Measurements from ENCODE around the gene HOMER1. TPM values are rescaled to one million over a fixed set of nuclear protein-coding genes. Genes with fewer than 3 reads are reported as not detected.

The HOMER1 gene
- total RNA-seq, 4 donors from 2014 or later: 11.2 to 19.5 (median 19.3) TPM

DNA sequence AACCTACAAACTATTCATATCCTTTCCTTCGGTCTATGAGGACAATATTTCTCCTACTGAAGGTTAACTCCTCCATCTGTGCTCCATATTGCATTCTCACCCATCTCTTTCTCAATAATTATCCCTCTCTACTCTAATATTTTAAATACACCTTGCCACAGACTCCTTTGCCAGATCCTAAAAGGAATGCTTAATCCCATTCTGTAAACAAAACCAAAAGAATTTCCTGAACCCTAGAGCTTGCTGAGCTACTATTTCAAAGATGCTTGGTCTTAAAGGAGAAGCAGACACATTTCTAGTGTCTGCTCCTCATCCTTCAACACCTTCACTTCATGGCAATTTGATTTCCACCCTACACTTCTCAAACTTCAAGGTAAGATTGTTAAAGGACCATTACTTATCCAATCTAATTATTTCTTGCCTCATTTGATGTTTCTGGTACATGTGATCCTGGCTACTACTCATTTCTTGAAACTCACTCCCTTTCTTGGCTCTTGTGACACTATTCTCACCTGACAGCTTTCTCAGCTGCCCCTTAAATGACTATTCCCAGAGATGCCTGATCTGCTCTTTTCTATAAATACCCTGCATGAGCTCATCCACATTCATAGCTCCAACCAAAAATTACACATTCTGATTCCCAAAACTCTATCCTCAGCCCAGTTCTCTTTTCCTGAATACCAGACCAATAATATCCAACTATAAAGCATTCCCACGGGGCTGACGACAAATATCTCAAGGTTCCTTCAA is 20.2 kb downstream of the HOMER1 start:
- H3K4me3 ChIP-seq: no peak overlapping the region
- no peak for DNase-seq (ENCODE audit: extremely low spot score)
- WGBS: 54% methylated on average over 3 of the region's 3 CpGs
- peaks cover 7 to 30% (median 15%) of the 10 kb centered on the region in 4 donors for H3K4me1 ChIP-seq
- no peaks in the 10 kb centered on the region for H3K9me3 ChIP-seq
- no peaks in the 10 kb centered on the region for H3K36me3 ChIP-seq
- H3K27me3 ChIP-seq: no peaks in the 10 kb centered on the region
- intact Hi-C loops (cut with DNase I): no loop called here
- peak overlapping the region; percentile 14 to 58 (median 48) for H3K27ac ChIP-seq (replicated peaks in 1 of 4)
- TF ChIP-seq EP300 (IDR thresholded peaks at IDR 0.05) (no peak), POLR2AphosphoS5 (IDR thresholded peaks at IDR 0.05) (no peak), POLR2A (IDR thresholded peaks at IDR 0.05; ENCODE audit: low read depth) (no peak)
- TF ChIP-seq, protein P1, sequence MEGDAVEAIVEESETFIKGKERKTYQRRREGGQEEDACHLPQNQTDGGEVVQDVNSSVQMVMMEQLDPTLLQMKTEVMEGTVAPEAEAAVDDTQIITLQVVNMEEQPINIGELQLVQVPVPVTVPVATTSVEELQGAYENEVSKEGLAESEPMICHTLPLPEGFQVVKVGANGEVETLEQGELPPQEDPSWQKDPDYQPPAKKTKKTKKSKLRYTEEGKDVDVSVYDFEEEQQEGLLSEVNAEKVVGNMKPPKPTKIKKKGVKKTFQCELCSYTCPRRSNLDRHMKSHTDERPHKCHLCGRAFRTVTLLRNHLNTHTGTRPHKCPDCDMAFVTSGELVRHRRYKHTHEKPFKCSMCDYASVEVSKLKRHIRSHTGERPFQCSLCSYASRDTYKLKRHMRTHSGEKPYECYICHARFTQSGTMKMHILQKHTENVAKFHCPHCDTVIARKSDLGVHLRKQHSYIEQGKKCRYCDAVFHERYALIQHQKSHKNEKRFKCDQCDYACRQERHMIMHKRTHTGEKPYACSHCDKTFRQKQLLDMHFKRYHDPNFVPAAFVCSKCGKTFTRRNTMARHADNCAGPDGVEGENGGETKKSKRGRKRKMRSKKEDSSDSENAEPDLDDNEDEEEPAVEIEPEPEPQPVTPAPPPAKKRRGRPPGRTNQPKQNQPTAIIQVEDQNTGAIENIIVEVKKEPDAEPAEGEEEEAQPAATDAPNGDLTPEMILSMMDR (IDR thresholded peaks at IDR 0.05): no peak

DNA sequence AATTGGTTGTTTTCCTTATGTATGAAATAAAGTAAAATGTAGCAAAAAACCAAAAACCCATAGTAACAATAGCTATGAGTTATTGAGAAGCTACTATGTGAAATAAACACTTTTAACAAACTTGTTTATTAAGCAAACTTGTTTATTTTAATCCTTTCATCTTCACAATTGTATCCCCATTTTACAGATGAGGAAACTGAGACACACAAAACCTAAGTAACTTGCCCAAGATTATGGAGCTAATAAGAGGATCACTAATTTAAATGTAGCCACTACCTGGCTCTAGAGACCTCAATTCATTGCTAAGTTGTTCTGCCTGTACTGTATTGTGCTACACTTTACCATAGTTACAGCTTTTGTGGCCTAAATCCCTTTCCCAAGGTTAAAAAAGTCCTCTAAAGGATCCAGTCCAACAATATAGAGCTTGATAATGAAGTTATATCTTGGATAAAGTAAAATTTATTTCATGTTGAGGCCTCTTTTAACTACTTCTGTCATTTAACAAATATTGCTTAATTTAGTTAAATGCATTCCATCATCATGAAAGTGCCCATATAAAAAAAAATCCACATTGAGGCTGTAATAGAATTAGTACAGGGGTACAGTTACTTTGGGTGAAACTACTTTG is 22.1 kb downstream of the HOMER1 start:
- intact Hi-C loops (cut with DNase I): no loop called here
- Histone ChIP-seq H3K4me3 (no peak overlapping the region), H3K27me3 (no peaks in the 10 kb centered on the region), H3K4me1 (peaks cover 7 to 39% (median 17%) of the 10 kb centered on the region in 4 donors), H3K36me3 (no peaks in the 10 kb centered on the region), H3K27ac (replicated peaks in 1 of 4) (peak overlapping the region in 1 of 4 donors; percentile 27), H3K9me3 (no peaks in the 10 kb centered on the region)
- TF ChIP-seq POLR2A (IDR thresholded peaks at IDR 0.05; ENCODE audit: low read depth) (no peak), EP300 (IDR thresholded peaks at IDR 0.05) (no peak), POLR2AphosphoS5 (IDR thresholded peaks at IDR 0.05) (no peak)
- TF ChIP-seq, protein P1 (IDR thresholded peaks at IDR 0.05): no peak
- no peak for DNase-seq (ENCODE audit: extremely low spot score)

DNA sequence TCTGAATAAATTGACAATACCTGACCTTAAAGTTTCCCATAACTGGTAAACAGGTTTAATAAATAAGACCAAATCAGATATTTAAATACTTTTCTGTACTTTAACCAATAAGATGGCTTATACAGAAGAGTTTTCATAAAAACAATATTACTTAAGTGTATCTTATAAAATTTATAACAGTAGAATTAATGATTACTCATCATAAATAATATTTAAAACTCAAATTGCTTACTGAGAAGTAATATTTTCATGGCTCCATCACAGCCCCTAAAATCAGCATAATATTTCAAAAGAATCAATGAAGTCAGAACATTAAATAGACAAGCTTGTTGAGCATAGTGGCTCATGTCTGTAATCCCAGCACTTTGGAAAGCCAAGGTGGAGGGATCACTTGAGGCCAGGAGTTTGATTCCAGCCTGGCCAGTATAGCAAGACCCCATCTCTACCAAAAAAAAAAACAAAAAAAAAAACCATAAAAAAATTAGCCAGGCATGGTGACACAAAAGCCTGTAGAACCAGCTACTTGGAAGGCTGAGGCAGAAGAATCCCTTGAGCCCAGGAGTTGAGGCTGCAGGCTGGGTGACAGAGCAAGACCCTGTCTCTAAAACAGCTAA is 23.5 kb downstream of the HOMER1 start:
- no peak for DNase-seq (ENCODE audit: extremely low spot score)
- H3K4me3 ChIP-seq: no peak overlapping the region
- peak overlapping the region in 1 of 4 donors; percentile 12 for H3K27ac ChIP-seq (replicated peaks in 1 of 4)
- H3K36me3 ChIP-seq: no peaks in the 10 kb centered on the region
- TF ChIP-seq POLR2AphosphoS5 (IDR thresholded peaks at IDR 0.05): no peak
- TF ChIP-seq EP300 (IDR thresholded peaks at IDR 0.05): no peak
- TF ChIP-seq, protein P1 (IDR thresholded peaks at IDR 0.05): no peak
- TF ChIP-seq POLR2A (IDR thresholded peaks at IDR 0.05; ENCODE audit: low read depth): no peak
- no peaks in the 10 kb centered on the region for H3K9me3 ChIP-seq
- intact Hi-C loops (cut with DNase I): no loop called here
- H3K27me3 ChIP-seq: no peaks in the 10 kb centered on the region
- H3K4me1 ChIP-seq: peaks cover 7 to 39% (median 17%) of the 10 kb centered on the region in 4 donors

DNA sequence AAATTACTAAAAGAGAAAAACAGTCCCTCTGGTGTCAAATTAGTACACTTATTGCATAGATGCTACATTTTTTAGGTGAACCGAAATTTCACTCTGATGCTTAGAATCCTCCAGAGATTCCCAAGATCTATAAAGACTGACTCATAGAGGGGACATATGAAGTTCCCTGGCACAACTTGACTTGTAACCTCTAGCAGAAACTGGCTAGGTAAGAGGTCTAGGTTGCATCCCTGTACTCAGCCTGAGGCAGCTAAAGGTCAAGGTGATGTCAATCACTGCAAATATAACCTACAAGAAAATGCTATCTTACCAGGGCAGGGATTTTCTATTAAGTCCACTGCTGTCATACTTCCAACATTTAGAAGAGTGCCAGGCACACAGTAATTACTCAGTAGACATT is 24.2 kb downstream of the HOMER1 start:
- no peak for TF ChIP-seq POLR2AphosphoS5 (IDR thresholded peaks at IDR 0.05)
- TF ChIP-seq, protein P1 (IDR thresholded peaks at IDR 0.05): no peak
- no peak for TF ChIP-seq POLR2A (IDR thresholded peaks at IDR 0.05; ENCODE audit: low read depth)
- intact Hi-C loops (cut with DNase I): no loop called here
- Histone ChIP-seq H3K36me3 (no peaks in the 10 kb centered on the region), H3K27ac (replicated peaks in 1 of 4) (no peak overlapping the region), H3K27me3 (no peaks in the 10 kb centered on the region), H3K4me1 (peaks cover 7 to 39% (median 16%) of the 10 kb centered on the region in 4 donors), H3K4me3 (no peak overlapping the region), H3K9me3 (no peaks in the 10 kb centered on the region)
- no peak for DNase-seq (ENCODE audit: extremely low spot score)
- 85% methylated on average over 1 of the region's 1 CpG for WGBS

All from esophagus muscularis mucosa (tissue), 4 donors.